GM18508 (cell line): Measurements from ENCODE around the gene MAPKAP1.
"Not testable (repeated sequence)": the region's sequence is repeated elsewhere in the genome, so short reads cannot be mapped to it uniquely, and the experiment has no call there.

Experiments used
- ATAC-seq: cut with Tn5 transposase; IDR thresholded peaks from one replicate; pipeline ENCODE4 v1.9.1; 2021; ENCODE audit warnings: moderate number of reproducible peaks; ENCODE audit not compliant: insufficient read depth, unreplicated experiment

Gene MAPKAP1

DNA sequence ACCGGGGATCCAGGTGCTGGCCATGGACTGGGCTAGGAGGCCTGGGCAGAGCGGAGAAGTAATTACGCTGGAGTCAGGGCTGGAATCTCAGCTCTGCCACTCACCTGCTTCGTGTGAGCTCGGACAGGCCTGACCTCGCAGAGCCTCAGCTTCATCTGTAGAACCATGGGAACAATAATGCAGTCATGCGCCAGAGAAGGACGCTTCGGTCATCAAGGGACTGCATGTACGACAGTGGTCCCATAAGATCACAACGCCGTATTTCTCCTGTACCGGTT lies 300.3 kb downstream of the MAPKAP1 start:
- no peak for ATAC-seq

DNA sequence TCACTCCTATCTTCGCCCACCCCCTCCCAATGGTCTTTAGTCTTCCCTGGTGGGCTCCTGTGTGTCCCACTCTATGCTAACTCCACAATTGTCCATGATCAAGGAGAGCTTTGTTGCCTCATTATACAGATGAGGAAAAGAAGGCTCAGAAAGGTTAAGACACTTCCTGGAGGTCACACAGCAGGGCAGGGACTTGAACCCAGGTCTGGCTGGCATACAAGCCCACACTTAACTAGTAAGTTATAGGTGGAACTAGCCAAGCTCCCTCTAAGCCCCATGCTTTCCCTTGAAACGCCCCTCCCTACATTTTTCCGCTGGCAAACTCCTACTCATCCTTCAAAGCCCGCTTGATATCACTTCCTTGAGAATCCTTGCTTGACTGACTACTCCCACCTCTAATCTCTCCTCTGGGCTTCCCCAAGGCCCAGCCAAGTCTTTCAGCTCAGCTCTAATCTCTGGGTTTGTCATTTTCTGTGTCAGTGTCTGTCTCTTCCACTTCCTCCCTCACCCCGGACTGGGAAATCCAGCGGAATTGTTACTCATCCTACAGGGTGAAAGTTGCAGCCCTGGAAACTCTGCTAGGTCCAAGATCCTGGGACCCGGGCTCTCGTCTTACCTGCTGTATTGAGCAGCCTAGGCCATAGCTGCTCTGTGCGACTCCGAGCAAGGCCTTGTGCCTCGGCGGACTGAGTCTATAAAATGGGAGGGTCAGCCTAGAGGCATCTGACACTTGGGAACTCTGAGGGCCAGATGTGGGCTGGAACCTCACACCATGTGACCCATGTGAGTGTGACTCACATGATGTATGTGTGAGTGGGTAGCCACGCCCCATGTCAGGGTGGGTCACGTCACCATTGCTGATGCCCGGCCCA lies 300.8 kb downstream of the MAPKAP1 start:
- ATAC-seq: no peak

GRCh38 chr9:125404733-125405132 lies 302.3 kb downstream of the MAPKAP1 start:
- no peak for ATAC-seq

- no peak for ATAC-seq
Observed at GRCh38 chr9:125400725-125401716, 306.0 kb downstream of the MAPKAP1 start.

GRCh38 chr9:125400232-125400631 lies 306.8 kb downstream of the MAPKAP1 start:
- ATAC-seq: not testable (repeated sequence)

DNA sequence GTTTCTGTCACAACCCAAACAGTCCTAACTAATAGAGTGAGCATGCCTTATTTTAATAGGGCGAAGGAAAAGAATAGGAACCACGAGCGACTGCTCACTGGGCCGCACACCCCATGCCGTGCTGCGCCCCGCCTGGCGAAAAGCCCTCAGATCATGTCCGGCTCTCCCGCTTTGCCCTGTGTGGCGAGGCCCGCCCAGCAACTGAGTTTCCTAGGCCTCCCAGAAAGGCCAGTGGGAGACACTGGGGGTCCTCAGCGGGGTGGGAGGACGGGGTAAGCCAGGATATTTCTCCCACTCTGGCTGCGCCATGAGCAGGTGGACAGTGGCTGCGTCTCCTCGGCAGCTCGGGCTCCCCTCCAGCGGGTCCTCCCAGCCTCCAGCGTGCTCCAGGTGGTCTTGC lies 307.3 kb downstream of the MAPKAP1 start:
- ATAC-seq: no peak

GRCh38 chr9:125399165-125399564 lies 307.8 kb downstream of the MAPKAP1 start:
- ATAC-seq: no peak

GRCh38 chr9:125398243-125398642 lies 308.8 kb downstream of the MAPKAP1 start:
- no peak for ATAC-seq

- ATAC-seq: no peak
Observed at GRCh38 chr9:125397736-125398135, 309.3 kb downstream of the MAPKAP1 start.

DNA sequence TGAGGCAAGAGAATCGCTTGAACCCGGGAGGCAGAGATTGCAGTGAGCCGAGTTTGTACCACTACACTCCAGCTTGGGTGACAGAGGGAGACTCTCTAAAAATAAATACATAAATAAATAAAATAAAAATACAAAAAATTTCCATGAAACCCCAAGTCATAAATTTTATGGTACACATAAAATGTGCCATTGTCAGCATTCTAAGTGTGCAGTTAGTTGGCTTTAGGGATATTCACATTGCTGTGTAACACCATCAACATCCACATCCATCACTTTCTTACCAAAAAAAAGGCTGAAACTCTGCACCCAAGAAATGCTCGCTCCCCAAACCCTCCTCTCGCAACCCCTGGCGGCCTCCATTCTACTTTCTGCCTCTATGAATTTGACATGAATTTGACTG lies 310.2 kb downstream of the MAPKAP1 start:
- ATAC-seq: no peak

GRCh38 chr9:125393426-125393825 lies 313.6 kb downstream of the MAPKAP1 start:
- no peak for ATAC-seq

DNA sequence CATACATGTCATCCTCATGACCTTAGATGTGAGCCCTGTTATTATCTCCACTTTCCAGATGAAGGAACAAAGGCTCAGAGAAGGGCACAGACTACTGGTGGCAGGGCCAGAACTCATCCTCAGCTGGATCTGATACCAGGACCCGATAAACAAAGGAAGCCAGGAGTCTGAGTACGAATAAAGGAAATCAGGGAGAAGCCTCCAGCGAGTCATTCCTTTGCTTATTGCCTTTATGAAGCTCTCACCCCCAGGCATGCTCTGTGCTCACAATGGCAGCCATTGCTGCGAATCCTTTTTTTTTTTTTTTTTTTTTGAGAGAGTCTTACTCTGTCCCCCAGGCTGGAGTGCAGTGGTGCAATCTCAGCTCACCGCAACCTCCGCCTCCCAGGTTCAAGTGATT lies 315.3 kb downstream of the MAPKAP1 start:
- ATAC-seq: no peak

GRCh38 chr9:125388978-125389377 lies 318.0 kb downstream of the MAPKAP1 start:
- no peak for ATAC-seq

DNA sequence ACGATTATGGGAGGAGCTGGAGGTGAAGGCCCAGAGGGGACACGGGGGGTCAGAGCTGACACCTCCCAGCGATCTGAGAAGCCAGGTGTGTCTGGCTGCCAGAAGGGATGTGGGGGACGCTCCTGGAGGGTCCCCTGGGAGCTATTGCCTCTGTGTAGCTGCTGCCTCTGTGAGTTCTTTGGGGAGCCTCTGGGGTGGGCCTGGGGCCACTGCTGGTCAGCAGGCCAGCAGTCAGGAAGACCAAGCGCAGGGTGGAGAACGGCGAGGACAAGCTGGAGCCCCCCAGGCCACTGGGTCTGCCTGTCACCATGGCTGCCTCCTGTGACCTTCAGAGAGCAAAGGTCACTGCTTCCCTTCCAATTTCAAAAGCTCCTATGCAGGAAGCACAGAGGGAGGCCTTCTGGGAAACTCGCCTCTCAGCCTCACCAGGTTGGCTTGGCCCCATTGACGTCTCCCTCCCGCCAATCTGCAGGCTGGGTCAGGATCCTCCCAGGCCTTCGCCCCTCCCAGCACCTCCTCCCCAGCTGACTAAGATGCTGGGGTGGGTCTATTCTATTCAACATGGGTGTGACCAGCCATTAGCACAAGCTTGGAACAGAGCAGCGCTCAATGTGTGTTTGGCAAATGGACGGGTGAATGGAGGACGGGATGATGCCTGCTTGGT lies 319.0 kb downstream of the MAPKAP1 start:
- ATAC-seq: no peak
